Measurements from ENCODE around the gene MBTPS1.

DNA sequence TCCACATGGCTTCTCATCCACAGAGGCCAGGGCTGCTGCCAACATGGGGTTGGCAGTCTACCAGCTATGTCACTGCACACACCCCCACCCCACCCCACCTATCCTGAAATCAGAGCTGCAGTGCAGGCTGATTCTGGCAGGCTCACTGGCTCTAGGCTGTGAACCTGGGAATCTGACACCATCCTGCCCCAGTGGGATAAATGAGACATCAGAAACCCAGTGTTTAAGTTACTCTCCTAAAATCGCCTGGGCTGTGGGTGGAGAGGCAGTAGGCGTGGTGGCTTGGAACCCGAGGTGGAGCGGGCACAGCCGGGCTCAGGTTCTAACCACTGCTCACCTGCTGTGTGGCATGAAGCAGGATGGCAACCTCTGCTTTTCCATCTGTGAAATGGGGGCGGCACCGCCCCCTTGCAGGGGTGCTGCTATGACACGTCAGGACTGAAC lies 79.7 kb downstream of the MBTPS1 start:
- TF ChIP-seq POLR2A (IDR thresholded peaks at IDR 0.05; ENCODE audit: low read depth, low read length) (no peak), POLR2AphosphoS5 (IDR thresholded peaks at IDR 0.05; ENCODE audit: low read depth, low read length) (no peak), TAF1 (IDR thresholded peaks at IDR 0.05; ENCODE audit: low read depth, low read length) (no peak), SPI1 (IDR thresholded peaks at IDR 0.05; ENCODE audit: low read depth, low read length) (no peak), PAX5 (IDR thresholded peaks at IDR 0.05; ENCODE audit: insufficient read depth, low read length, severe bottlenecking) (no peak), POU2F2 (IDR thresholded peaks at IDR 0.05; ENCODE audit: low read depth, low read length) (no peak)

Data from GM12891 (cell line).